ENCODE results near the gene NPTN.

DNA sequence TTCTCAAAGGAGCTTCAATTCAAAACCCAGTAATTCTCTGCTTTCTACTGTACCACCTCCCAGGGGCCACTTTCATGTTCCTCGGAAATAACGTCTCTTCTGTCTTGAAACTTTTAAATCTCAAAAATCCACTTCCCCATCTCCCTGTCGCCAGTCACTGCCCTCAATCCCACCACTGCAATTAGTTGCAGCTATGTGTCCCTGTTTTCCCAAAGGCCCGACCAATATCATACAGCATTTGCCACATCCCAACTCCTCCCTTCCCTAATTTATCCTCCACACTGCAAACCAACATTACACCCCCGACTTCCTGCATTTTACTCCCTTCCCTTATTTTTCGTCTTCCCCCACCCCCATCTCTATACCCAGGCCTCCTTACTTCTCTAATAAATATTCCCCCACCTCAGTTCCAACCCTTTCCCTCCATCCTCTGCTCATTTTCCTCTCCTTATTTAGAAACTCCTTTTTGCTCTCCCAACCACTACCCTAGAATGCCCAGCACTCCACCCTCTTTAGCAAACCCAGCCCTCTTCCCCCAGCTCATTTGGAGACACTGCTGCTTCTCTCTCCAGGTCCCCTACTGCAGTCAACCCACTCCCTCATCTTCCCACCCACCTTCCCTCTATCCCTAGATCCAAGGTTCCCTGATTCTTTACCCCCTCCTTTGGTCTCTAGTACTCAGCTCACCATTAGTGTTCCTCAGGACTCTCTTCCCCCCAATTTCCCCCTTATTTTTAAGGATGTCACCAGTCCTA is 1.1 kb downstream of the NPTN start:
- TF ChIP-seq CTCF (conservative IDR thresholded peaks at IDR 0.05 in 1 of 2, IDR thresholded peaks at IDR 0.05 in 1 of 2; ENCODE audit: low read depth in 1 of 2, low read length in 2 of 2) (no peak), EZH2 (IDR thresholded peaks at IDR 0.05; ENCODE audit: low read length, missing control alignments) (no peak)
